ENCODE data around the gene TLCD4.
"Not testable (repeated sequence)": the region's sequence is repeated elsewhere in the genome, so short reads cannot be mapped to it uniquely, and the experiment has no call there.

The TLCD4 gene

DNA sequence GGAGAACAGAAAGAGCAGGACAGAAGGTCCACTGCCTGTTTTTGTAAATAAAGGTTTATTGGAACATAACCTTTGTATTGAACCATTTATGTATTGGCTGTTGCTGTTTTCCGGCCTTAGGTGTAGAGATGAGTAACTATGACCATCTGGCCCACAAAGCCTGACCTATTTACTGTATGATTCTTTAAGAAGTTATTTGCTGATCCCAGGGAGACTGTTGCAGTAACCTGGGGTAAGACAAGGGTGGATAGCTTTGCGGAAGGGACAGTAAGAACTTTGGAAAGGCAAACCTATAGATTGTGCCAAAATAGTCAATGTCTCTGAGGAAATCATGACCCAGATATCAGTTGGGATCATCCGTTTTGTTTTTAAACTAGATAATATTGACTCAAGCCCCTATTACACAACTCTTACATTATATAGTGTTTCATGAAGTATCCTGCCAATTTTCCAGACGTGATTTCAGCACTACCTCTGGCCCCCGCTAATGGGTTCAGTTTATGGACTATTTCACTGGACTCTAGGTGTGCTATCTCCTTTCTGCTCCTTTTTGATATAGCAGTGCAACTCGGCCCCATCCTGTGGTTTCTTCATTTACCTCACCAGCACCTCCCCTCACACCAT, 20.8 kb upstream of the TLCD4 start:
- FAIRE-seq, result no peak

DNA sequence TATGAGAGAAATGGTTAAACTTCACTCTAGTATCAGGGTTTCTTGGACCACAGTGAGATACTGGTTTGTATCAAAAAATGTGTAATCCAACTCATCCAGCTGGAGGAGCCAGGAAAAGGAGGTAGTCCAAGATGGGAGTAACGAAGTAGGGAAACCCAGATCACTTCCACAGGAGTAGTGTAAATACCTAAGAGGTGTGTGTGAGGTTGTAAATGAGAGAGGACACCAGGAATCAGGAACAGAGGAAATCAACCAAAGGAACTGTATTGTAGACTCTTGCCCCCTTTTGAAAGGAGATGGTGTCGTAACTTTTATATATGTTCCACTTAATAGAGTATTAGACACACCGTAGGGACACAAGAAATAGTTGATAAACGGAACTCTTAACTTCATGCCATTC, 19.7 kb upstream of the TLCD4 start:
- FAIRE-seq, result no peak

DNA sequence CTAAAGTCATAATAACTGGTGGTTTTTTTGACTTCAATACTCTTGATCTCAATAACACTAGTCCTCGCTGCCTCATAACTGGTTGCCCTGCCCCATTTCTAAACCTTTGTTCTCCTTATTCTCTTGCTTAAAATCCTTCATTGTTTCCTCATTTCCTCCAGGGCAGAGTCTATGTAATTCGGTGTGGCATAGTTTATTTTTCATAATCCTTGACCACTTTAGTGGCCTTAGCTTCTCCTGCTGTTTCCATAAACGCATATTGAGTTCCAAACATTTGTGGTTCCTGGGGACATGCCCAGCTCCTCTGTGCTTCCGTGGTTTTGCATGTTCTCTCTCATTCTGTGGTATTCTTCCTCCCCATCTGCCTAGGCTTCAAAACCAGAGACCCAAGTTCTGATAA, 19.0 kb upstream of the TLCD4 start:
- no peak for FAIRE-seq

DNA sequence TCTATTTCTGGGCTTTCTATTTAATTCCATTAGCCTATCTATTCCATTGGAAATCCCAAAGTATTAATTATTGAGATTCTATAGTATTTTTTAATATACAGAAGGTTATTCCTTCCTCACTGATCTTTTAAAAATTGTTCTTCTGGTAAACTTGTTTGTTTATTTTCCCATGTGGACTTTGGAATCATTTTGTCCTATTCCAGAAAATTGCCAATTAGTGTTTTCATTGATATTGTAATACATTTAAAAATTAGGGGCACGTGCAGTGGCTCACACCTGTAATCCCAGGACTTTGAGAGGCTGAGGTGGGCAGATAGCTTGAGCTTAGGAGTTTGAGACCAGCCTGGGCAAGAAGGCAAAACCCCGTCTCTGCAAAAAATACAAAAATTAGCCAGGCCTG, 8.4 kb upstream of the TLCD4 start:
- FAIRE-seq, result no peak

DNA sequence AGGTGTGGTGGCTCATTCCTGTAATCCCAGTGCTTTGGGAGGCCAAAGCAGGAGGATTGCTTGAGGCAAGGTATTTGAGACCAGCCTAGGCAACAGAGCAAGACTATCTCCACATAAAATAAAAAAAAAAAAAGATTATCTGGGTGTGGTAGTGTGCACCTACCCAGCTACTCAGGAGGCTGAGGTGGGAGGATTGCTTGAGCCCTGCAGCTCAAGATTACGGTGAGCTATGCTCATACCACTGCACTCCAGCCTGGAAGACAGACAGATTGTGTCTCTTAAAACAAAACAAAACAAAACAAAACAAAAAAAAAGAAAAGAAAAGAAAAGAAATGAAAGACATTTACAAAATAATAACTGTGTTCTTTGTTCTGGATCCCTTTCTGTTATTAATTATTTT, 6.1 kb upstream of the TLCD4 start:
- FAIRE-seq, result no peak

DNA sequence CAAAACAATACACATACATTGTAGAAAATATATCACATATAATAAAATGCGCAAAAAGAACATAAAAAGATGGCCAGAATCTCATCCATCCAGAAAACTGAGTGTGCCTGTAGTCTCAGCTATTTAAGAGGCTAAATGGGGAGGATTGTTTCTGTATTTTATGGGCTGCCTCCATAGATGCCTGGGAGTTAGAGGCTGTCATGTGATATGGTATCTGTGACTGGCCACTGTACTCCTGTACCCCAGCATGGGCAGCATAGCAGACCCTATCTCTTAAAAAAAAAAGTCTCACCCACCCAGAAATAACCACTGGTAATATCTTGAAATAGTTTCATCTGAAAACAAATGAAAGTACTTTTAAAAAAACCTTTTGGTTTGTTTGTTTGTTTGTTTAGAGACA, 3.5 kb upstream of the TLCD4 start:
- no peak for FAIRE-seq

DNA sequence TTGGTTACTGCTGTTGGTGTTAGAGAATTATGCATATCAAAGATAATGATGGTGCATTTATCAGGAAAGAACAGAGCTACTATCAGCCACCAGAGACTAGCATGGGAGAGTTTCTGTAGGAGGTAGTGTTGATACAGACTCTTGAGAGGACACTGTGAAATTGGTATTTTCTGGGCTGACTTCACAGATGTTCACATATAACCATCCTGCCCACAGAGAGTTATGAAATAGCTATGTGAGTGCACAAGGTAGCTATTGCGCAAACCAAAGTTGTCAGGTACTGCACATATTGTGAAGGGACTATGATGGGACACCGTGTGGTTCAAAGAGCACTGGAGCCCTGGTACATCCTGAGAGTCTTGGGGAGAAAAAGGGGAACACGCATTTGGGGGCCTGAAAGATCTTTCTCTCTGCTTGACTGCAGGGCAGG, 1.4 kb upstream of the TLCD4 start:
- no peak for FAIRE-seq

DNA sequence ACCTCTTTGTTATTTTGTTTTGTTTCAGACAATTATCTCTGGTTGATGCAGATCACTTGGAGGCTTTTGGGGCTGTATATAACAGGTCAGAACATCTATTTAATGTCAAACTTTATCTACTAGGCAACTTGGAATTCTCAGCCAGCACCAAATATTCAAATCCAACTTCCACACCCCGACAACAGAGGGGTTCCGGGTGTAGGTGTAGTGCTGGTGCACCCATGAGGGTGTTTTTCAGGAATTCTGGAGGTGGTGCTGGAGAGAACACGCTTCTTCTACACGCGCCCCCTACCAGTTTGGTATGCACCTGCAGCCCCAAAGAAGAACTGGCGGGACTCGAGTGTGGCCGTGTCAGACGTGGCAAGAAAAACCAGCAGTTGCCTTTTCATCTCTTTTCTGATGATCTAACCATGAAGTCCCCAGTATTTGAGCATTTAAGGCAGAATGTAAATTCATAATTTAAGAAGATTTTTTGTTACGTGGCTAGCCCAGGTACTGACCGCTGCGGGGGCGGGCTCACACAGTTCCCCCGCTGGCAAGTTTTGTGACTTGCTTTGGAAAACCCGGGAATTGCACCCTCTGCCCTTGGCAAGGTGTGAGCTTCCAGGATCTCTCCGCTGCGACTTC, 462 bp upstream of the TLCD4 start:
- FAIRE-seq, result no peak

DNA sequence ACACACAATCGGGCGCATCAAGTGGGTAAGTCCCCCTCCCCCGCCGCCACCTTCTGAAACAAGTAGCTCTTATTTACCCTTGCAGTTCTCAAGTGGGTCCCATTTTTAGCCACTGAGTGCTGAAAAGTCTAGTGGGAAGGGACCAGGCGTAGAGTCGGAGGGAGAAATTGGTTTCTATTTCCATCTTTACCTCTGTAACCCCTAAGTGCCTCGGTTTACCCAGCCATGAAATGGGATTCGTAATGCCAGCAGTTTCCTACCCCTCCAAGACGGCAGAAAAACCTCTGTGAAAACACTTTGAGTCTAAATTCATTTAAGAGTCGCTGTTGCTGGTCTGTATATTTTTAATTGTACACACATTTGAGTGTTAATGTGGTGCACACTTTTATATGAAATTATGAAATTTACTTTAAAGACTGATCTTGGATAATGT, 928 bp downstream of the TLCD4 start:
- FAIRE-seq, result no peak

DNA sequence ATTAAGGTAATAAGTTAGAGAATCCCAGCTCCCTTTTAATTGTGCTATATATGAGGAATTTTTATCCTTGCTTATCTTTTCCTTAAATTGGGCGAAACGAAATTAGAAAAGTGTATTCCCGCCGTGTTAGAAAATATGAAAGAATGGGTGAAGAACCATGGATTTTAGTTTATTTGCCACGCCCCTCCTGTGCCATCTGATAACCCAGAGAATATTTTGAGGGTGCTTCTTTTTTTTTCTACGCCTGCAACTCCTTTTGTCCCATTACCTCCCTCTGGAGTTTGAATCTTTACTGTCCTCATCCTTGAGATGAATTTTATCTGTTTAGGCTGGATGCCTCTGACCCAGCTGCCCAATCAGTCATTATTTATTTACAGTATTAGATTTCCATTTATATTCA, 1.6 kb downstream of the TLCD4 start:
- FAIRE-seq, result no peak

DNA sequence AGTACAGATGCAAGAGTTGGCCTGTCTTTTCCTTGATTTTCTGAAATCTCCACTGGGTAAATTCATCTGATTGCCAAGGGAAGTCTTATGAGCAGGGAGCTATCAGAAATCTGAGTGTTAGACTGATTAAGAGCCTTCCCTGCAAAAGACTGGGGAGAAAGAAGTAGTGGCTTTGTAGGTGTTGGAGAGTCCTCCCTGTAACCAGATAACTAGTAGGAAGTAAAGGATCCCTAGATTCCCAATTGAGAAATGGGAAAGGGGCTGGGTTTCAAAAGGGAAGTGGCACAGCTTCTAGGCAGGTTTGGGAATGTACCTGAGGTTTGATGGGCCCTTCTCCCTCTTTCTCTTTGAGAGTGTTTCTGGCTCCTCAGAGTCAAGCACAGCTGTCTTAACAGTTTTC, 2.1 kb downstream of the TLCD4 start:
- FAIRE-seq, result no peak

DNA sequence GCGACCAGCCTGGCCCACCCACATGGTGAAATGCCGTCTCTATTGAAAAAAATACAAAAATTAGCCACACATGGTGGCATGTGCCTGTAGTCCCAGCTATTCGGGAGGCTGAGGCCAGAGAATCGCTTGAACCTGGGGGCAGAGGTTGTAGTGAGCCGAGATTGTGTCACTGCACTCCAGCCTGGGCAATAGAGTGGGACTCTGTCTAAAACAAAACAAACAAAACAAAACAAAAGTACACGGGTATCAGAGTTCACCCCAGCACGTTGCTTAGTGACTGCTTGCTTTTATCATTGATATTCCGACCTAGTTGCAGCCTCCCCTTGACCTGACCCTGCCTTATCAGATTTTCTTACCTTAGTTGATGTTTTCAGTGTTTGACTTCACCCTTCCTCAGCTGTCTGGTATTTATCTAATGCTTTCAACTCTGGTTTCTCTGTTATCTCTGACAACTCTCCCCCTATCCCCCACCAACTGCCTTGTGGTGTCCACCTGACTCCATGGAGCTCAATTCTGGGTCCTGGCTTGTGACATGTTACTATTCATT, 5.1 kb downstream of the TLCD4 start:
- FAIRE-seq, result no peak

DNA sequence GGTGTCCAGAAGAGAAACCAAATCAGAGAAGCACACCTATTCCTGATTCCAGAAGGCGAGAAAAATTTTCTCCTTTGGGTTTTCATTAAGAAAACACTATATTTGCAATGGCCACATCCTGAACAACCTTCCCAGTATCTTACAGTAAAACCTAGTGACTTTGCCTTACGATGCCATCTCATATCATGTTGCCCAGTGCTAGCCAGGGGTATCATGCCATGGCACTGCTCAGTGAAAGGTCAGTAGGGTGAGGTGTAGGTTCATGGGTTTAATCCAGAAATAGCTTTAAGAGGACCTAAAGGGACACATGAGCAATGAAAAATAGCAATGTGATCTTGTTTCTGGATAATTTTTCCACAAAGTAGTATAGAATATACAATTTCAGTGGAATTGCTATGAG, 7.2 kb downstream of the TLCD4 start:
- no peak for FAIRE-seq

DNA sequence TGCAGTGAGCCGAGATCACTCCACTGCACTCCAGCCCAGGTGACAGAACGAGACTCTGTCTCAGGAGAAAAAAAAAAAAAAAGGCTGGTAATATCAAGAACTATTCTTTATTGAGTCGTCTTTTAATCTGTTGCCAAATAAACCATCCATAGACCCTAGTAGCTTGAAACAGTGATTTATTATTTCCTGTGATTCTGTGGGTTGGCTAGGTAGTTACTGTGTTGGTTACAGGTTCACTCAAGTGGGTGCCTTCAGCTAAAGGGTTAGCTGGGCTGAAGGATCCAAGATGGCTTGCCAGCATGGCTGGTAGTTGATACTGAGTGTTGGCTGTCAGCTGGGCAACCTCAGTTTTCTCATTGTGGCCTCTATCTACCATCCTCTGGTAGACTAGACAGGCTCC, 9.2 kb downstream of the TLCD4 start:
- no peak for FAIRE-seq

DNA sequence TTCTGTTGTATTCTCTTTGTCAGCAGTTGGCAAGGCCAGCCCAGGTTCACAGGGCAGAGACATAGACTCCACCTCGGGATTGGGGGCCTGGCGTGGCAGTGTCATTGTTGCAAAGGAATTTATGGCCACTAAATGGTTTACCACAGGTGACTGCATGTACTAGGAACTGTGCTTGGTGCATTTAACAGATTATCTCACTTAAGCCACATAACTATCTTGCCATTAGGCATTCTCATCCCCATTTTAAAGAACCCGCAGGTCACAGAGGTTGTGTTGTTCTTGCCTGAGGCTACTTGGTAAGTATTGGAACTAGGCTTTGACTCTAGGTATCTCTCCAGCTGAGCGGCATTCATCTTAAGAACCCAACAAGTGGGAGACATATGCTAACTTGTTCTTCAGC, 9.7 kb downstream of the TLCD4 start:
- FAIRE-seq, result no peak

DNA sequence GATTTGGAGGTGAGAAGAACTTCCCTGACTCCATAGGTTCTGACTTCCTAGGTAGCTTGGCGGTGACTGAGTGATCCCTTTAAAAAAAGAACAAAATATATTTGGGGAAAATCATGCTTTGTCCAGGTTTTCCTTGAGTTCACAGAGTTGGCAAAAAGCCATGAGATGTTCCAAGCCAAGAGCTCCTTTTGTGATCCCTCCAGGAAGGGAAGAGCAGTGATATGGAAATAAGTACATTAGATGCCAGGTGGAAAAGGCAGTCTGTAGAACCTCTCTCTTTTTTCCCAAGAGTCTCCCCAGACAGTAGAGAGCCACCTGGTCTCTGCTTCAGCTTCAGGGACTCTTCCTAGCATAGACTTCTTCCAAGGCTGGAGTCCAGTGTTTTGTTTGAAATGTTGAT, 10.2 kb downstream of the TLCD4 start:
- FAIRE-seq, result no peak

DNA sequence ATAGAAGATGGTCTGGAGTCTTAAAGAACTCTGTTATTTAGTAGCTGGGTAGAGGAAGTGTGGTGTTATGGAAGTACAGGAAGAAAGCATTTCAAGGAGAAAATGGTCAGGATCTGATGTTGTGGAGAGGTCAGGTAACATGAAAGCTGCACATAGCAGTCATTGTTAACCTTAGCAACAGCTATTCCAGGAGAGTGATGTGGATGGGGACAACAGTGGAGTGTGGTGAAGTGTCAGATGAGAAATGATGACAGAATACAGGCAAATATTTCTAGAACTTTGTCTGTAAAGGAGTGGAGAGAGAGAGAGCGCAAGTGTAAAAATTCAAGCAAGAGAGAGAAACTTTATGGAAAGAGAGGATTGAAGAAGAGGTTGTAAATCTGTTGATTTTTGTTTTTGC, 15.6 kb downstream of the TLCD4 start:
- no peak for FAIRE-seq

DNA sequence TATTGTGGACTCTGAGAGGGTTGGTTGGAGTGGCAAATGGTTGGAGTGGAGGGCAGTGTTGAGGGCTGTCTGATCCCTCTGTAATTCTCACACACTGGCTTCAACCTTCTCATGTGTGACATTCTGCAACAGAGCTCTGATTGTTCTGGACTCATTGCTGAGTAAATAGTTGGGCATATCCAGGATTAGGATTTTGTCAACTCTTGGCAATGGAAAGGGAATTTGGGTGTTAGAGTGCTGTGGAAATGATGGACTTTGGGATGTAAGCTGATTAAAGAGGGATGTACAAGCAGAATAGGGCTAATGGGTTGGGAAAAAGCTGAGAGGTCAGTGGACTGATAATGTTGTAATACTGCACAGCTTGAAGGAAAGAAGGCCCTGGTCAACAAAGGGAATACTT, 16.5 kb downstream of the TLCD4 start:
- no peak for FAIRE-seq

DNA sequence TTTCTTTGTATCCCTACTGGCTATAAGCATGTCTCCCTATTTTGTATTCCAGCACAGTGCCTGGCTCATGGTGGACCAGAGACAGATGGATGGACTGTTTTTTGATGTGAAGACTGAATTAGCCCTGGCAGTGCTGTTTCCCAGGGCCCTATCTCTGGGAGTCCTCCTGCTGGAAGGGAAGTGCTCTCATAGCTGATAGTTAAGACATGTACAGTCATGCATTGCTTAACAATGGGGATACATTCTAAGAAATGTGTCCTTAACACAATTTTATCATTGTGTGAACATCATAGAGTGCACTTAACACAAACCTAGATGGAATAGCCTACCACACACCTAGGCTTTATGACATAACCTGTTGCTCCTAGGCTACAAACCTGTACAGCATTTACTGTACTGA, 21.1 kb downstream of the TLCD4 start:
- FAIRE-seq, result no peak

DNA sequence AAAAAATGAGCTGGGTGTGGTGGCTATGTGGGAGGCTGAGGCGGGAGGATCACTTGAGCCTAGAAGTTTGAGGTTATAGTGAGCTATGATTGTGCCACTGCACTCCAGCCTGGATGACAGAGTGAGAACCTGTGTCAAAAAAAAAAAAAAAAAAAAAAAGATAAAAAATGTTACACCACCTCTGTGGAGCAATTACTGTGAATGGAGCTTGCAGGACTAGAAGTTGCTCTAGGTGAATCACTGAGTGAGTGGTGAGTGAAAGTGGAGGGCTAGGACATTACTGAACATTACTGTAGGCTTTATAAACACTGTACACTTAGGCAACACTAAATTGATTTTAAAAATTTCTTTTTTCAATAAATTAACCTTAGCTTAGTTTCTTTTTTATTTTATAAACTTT, 21.9 kb downstream of the TLCD4 start:
- no peak for FAIRE-seq

DNA sequence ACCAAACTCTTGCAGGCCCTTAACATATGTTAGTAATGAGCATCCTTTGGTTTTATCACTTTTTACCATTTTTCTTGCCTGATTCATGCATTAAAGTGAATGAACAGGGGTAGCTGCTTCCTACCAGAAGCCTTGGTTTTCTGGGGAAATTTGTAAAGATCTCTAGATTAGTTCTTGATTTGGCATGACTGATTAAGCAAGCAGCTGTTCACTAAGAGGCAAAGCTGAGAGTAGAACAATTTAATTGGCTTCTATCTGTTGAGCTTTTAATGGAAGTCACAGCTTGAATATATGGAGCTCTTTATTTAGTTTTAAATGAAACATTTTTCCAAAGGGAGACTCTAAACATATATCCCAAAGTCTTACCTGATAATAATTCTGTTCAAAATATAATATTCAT, 23.6 kb downstream of the TLCD4 start:
- no peak for FAIRE-seq

DNA sequence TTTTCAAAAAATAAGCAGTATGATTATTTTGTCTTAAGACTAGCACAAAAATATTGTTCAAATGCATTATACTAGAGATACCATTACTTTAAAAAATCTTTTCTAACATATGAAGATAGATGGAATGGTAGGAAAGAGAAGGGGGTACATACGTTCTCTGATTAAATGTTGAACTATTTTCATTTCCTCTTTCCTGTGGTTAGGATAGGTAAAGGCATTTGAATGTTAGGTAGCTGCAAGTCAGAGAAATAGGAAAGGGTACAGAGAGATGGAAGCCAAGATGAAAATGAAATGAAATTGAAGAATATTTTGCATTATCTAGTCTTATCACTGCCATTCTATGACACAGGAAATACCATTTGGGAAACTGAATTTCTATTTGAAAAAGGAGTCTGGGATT, 28.3 kb downstream of the TLCD4 start:
- no peak for FAIRE-seq

DNA sequence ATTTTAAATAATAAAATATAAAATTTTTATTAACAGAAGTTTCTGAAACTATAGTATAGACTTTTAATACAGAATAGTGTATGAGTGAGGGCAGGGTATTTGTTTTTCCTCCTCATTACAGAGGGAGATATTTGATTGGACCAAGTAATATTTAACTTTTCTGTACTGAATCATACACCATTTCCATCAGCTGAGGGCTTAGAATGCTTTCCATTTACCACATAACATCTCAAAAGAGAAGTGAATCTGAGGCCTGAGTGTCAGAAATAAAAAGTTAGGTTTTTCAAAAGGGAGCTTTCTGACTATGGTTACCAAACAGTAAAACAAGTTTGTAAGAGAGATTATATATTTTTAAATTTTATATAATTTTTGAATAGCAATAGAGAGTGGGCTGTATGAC, 29.5 kb downstream of the TLCD4 start:
- FAIRE-seq, result no peak

DNA sequence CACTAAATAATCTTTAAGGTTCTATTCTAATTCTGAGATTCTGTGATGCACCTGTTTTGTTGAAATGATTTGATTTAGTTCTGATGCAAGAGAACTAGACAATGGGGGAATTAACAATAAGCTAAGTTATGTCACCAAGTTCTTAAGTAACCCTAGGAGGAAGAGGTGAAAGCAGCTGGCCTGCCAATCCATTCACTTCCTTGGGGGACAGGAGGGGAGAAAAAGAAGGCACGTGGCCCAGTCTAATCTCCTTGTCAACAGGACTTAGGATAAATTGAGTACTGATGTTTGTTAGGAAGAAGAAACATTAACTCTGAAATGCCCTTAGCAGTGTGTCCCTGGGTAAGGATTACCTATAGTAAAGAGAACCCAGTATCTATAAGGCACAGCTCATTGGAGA, 36.9 kb downstream of the TLCD4 start:
- FAIRE-seq, result no peak

DNA sequence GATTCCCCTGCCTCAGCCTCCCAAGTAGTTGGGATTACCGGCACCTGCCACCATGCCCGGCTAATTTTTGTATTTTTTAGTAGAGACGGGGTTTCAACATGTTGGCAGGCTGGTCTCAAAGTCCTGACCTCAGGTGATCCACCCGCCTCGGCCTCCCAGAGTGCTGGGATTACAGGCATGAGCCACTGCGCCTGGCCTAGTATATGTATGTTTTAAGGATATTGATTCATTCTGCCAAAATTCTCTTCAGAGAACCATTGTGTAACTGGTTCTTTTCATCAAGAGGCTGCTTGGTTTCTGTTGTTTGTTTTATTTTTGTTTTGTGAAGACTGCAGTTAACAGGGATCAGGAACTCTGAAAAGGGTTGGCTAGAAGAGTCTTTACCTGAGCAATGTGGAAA, 48.4 kb downstream of the TLCD4 start:
- not testable (repeated sequence) for FAIRE-seq
